Gastroesophageal sphincter (tissue), 3 donors: ENCODE data around the gene PLS3.

Experiments
- POLR2A ChIP-seq, 2 donors: fragments of 450-650 bp; IDR thresholded peaks; one replicate each; pipeline ENCODE4 v1.6.1; 2017; ENCODE audit warnings: antibody characterized with exemption in 2 of 2, mild to moderate bottlenecking in 2 of 2, moderate library complexity in 1 of 2
- TF ChIP-seq, protein P1 (sequence below), 4 experiments: fragments of 200-600 bp in 2 of 4; fragments of 450-650 bp in 2 of 4; sonication (generic) in 1 of 4; IDR thresholded peaks; one replicate each; pipeline ENCODE4 v1.5.1; 2017 to 2019; ENCODE audit warnings: antibody characterized with exemption in 4 of 4, mild to moderate bottlenecking in 2 of 4, moderate library complexity in 2 of 4

DNA sequence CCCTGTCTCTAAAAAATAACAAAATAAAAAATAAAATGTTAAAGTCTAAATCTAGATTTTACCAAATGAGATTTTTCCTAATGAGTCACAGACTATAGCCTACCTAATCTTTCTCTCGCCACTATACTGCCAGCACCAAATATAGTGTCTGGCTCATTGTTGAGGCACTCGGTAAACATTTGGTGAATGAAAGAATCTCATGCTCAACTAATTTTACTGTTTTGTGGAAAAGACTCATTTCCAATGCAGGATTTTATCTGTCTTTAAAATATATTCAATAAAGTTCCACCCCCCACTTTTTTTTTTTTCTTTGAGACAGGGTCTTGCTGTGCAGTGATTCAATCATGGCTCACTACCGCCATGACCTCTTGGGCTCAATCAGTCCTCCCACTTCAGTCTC is 71.5 kb downstream of the PLS3 start:
- TF ChIP-seq, protein P1, sequence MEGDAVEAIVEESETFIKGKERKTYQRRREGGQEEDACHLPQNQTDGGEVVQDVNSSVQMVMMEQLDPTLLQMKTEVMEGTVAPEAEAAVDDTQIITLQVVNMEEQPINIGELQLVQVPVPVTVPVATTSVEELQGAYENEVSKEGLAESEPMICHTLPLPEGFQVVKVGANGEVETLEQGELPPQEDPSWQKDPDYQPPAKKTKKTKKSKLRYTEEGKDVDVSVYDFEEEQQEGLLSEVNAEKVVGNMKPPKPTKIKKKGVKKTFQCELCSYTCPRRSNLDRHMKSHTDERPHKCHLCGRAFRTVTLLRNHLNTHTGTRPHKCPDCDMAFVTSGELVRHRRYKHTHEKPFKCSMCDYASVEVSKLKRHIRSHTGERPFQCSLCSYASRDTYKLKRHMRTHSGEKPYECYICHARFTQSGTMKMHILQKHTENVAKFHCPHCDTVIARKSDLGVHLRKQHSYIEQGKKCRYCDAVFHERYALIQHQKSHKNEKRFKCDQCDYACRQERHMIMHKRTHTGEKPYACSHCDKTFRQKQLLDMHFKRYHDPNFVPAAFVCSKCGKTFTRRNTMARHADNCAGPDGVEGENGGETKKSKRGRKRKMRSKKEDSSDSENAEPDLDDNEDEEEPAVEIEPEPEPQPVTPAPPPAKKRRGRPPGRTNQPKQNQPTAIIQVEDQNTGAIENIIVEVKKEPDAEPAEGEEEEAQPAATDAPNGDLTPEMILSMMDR (IDR thresholded peaks at IDR 0.05) = no peak
- no peak for TF ChIP-seq POLR2A (IDR thresholded peaks at IDR 0.05)
